Measurements from ENCODE around the gene ING3. TPM values are rescaled to one million over a fixed set of nuclear protein-coding genes. Genes with fewer than 3 reads are reported as not detected.

Gene ING3
- total RNA-seq, 1 experiment from 2014 or later: 12.6 TPM

DNA sequence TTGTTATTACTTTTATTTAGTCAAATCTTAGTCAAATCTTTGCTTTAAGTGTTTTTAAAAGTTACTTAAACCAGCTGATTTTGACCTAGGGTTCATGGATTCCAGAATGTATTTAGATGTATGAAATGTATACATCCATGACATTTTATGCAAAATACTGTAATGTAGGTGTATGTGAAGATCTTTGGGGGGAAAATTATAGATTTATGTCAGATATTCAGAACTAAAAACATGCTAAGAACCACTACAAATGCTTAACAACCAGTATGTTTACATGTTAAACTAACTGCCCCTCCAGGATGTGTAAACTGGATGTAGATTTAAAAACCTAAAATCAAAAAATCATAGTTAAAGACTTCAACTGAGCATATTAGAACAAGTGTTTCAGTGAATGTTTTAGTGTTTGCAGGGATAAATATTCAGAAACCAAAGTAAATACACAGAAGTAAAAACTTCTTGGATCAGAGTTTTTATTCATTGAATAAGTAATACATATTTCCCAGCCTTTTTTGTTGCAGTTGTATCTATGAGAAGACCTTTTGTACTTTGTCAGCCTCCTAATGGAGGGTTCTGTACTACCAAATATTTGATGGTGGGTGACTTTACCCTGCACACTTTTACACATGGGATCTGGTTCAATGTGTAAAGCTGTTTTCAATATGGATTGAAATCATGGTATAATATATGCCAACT, 41.8 kb downstream of the ING3 start (continued):
- TF ChIP-seq, protein P1, sequence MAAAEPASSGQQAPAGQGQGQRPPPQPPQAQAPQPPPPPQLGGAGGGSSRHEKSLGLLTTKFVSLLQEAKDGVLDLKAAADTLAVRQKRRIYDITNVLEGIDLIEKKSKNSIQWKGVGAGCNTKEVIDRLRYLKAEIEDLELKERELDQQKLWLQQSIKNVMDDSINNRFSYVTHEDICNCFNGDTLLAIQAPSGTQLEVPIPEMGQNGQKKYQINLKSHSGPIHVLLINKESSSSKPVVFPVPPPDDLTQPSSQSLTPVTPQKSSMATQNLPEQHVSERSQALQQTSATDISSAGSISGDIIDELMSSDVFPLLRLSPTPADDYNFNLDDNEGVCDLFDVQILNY (CRISPR knock-in tag; IDR thresholded peaks at IDR 0.05): no peak

DNA sequence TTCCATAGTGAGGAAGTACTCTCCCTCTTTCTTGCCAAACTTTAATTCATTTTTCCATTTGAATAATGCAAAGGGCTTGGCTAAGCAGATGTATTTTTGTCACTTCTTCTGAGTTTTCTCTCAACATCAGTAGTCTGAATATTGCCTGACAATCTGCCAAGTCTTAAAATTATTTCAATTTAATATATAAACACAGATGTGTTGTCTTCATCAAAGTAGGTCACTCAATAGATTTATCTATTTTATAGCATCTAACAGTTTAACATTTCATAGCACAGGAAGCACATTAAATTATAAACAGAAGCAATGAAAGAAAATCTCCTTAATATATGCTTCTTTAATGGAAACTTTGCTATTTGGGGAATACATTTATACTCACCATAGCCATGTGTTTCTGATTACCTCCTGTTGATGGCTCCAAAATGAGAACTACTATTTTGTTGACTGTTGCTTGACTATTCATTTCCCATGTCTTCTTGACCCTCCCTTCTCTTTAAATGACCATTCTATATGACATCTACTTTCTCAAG, 42.5 kb downstream of the ING3 start:
- POLR2A ChIA-PET: no interaction called here
- CTCF ChIA-PET: no interaction called here
- peaks cover 21% of the 10 kb centered on the region for H3K27me3 Mint-ChIP-seq (ENCODE audit: low read depth)
- no peaks in the 10 kb centered on the region for H3K9me3 Mint-ChIP-seq
- TF ChIP-seq SOX15 (CRISPR knock-in tag; IDR thresholded peaks at IDR 0.05) (no peak), ZNF263 (CRISPR knock-in tag; IDR thresholded peaks at IDR 0.05; ENCODE audit: low read depth) (no peak), KAT7 (CRISPR knock-in tag; IDR thresholded peaks at IDR 0.05; ENCODE audit: borderline replicate concordance) (no peak), IRF2 (CRISPR knock-in tag; IDR thresholded peaks at IDR 0.05; ENCODE audit: borderline replicate concordance, low read depth) (no peak), RORB (CRISPR knock-in tag; IDR thresholded peaks at IDR 0.05) (no peak), RELA (CRISPR knock-in tag; IDR thresholded peaks at IDR 0.05; ENCODE audit: borderline replicate concordance) (no peak), GTF2I (CRISPR knock-in tag; conservative IDR thresholded peaks at IDR 0.05) (no peak)
- TF ChIP-seq, protein P2, sequence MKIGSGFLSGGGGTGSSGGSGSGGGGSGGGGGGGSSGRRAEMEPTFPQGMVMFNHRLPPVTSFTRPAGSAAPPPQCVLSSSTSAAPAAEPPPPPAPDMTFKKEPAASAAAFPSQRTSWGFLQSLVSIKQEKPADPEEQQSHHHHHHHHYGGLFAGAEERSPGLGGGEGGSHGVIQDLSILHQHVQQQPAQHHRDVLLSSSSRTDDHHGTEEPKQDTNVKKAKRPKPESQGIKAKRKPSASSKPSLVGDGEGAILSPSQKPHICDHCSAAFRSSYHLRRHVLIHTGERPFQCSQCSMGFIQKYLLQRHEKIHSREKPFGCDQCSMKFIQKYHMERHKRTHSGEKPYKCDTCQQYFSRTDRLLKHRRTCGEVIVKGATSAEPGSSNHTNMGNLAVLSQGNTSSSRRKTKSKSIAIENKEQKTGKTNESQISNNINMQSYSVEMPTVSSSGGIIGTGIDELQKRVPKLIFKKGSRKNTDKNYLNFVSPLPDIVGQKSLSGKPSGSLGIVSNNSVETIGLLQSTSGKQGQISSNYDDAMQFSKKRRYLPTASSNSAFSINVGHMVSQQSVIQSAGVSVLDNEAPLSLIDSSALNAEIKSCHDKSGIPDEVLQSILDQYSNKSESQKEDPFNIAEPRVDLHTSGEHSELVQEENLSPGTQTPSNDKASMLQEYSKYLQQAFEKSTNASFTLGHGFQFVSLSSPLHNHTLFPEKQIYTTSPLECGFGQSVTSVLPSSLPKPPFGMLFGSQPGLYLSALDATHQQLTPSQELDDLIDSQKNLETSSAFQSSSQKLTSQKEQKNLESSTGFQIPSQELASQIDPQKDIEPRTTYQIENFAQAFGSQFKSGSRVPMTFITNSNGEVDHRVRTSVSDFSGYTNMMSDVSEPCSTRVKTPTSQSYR (CRISPR knock-in tag; IDR thresholded peaks at IDR 0.05): no peak
- TF ChIP-seq, protein P1 (CRISPR knock-in tag; IDR thresholded peaks at IDR 0.05): no peak
- TF ChIP-seq, protein P3, sequence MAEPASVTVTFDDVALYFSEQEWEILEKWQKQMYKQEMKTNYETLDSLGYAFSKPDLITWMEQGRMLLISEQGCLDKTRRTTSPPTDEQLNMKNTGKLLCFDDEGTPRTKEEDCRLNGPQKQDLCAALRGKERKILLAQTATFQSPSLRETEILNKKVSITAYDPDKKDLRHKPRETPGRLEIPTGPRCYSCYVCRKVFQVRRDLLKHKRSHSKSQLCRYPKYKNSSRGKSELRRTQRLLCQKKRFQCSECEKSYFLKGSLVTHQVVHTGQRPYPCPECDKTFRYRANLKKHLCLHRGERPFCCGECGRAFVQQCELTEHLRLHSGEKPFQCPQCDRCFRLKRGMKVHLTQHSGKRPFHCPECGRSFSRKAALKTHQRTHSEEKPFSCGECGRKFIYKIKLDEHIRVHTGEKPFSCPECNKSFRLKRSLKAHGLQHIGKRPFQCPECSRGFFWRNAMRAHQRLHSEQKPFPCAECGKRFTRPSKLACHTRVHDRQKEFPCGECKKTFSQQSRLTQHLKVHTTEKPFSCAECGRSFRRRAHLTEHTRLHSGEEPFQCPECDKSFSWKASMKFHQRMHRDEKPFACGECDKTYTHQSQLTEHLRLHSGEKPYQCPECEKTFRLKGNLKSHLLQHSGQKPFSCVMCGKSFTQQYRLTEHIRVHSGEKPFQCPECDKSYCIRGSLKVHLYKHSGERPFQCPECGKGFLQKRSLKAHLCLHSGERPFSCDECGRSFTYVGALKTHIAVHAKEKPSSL (CRISPR knock-in tag; conservative IDR thresholded peaks at IDR 0.05): no peak
- TF ChIP-seq, protein P4, sequence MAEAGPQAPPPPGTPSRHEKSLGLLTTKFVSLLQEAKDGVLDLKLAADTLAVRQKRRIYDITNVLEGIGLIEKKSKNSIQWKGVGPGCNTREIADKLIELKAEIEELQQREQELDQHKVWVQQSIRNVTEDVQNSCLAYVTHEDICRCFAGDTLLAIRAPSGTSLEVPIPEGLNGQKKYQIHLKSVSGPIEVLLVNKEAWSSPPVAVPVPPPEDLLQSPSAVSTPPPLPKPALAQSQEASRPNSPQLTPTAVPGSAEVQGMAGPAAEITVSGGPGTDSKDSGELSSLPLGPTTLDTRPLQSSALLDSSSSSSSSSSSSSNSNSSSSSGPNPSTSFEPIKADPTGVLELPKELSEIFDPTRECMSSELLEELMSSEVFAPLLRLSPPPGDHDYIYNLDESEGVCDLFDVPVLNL (CRISPR knock-in tag; IDR thresholded peaks at IDR 0.05; ENCODE audit: borderline replicate concordance, low read depth): no peak
- no peaks in the 10 kb centered on the region for H3K36me3 Mint-ChIP-seq
- no peak for DNase-seq (ENCODE audit: low spot score)
- H3K4me3 Mint-ChIP-seq: no peak overlapping the region
- peaks cover 12% of the 10 kb centered on the region for H3K4me1 Mint-ChIP-seq
- H3K27ac Mint-ChIP-seq: no peak overlapping the region
- no peak for ATAC-seq

DNA sequence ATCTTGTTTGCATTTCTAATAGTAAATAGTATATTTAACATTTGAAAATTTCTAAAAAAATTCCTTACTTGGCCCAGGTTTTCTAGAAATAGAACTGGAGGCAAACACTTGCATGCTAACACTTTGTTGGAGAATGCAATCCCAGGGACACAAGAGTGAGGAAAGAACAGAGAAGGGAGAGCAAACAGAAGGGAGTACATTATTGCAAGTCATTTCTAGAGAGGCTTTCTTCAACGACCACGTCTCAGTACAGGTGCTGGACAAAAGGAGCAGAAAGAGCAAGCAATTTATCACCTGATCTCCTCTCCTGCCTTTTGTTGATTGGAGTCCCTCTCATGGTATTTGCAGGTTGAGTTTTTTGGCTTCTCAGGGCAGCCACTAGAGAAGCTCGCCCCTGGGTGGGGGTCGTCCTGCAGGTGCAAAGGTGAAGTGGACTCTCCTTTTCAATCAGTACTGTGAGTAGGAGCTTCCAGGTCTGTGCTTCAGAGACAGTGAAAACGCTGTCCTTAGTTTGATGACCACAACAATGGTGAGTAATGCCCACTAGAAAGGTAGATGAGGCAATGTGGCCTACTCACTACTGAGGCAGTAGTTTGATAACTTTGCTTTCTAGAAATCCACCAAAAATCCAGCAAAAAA, 43.1 kb downstream of the ING3 start:
- no peak overlapping the region for H3K4me3 Mint-ChIP-seq
- H3K27me3 Mint-ChIP-seq (ENCODE audit: low read depth): peaks cover 14% of the 10 kb centered on the region
- ChIA-PET CTCF (no interaction called here), POLR2A (no interaction called here)
- no peak for ATAC-seq
- peaks cover 11% of the 10 kb centered on the region for H3K4me1 Mint-ChIP-seq
- peak overlapping the region; percentile 69; the same call in 1 of the 2 replicates for H3K27ac Mint-ChIP-seq
- no peaks in the 10 kb centered on the region for H3K9me3 Mint-ChIP-seq
- H3K36me3 Mint-ChIP-seq: no peaks in the 10 kb centered on the region
- no peak for DNase-seq (ENCODE audit: low spot score)
- TF ChIP-seq, protein P5, sequence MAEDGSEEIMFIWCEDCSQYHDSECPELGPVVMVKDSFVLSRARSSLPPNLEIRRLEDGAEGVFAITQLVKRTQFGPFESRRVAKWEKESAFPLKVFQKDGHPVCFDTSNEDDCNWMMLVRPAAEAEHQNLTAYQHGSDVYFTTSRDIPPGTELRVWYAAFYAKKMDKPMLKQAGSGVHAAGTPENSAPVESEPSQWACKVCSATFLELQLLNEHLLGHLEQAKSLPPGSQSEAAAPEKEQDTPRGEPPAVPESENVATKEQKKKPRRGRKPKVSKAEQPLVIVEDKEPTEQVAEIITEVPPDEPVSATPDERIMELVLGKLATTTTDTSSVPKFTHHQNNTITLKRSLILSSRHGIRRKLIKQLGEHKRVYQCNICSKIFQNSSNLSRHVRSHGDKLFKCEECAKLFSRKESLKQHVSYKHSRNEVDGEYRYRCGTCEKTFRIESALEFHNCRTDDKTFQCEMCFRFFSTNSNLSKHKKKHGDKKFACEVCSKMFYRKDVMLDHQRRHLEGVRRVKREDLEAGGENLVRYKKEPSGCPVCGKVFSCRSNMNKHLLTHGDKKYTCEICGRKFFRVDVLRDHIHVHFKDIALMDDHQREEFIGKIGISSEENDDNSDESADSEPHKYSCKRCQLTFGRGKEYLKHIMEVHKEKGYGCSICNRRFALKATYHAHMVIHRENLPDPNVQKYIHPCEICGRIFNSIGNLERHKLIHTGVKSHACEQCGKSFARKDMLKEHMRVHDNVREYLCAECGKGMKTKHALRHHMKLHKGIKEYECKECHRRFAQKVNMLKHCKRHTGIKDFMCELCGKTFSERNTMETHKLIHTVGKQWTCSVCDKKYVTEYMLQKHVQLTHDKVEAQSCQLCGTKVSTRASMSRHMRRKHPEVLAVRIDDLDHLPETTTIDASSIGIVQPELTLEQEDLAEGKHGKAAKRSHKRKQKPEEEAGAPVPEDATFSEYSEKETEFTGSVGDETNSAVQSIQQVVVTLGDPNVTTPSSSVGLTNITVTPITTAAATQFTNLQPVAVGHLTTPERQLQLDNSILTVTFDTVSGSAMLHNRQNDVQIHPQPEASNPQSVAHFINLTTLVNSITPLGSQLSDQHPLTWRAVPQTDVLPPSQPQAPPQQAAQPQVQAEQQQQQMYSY (CRISPR knock-in tag; IDR thresholded peaks at IDR 0.05): no peak
- no peak for TF ChIP-seq FOXK1 (CRISPR knock-in tag; IDR thresholded peaks at IDR 0.05)
- no peak for TF ChIP-seq NFATC4 (CRISPR knock-in tag; IDR thresholded peaks at IDR 0.05)
- TF ChIP-seq HMGA2 (CRISPR knock-in tag; IDR thresholded peaks at IDR 0.05): no peak
- TF ChIP-seq, protein P6, sequence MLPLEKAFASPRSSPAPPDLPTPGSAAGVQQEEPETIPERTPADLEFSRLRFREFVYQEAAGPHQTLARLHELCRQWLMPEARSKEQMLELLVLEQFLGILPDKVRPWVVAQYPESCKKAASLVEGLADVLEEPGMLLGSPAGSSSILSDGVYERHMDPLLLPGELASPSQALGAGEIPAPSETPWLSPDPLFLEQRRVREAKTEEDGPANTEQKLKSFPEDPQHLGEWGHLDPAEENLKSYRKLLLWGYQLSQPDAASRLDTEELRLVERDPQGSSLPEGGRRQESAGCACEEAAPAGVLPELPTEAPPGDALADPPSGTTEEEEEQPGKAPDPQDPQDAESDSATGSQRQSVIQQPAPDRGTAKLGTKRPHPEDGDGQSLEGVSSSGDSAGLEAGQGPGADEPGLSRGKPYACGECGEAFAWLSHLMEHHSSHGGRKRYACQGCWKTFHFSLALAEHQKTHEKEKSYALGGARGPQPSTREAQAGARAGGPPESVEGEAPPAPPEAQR (CRISPR knock-in tag; IDR thresholded peaks at IDR 0.05): no peak
- no peak for TF ChIP-seq CBFB (CRISPR knock-in tag; IDR thresholded peaks at IDR 0.05; ENCODE audit: low read depth)
